ENCODE results near the gene SHROOM3. TPM values are rescaled to one million over a fixed set of nuclear protein-coding genes. Genes with fewer than 3 reads are reported as not detected.

SHROOM3 gene
- total RNA-seq, 1 experiment from 2014 or later = 27.6 TPM

DNA sequence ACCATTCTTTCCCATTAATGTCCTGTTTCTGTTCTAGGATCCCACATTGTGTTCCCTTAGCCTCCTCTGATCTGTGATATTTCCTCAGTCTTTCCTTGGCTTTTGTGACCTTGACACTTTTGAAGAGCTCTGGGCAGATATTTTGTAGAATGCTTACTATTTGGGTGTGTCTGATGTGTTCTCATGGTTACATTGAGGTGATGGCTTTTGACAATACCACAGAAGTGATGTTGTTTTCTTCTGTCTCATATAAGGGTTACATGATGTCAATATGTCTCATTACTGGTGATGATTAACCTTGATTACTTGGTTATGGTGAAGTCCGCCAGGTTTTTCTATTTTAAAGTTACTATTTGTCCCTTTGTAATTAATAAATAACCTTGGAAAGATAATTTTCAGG lies 279.2 kb downstream of the SHROOM3 start:
- peaks cover 29 to 34% of the 10 kb centered on the region in 2 experiments for H3K4me1 Mint-ChIP-seq
- H2BK12ac ChIP-seq (ENCODE audit: insufficient read length, low read depth, low read length) = no peak overlapping the region
- no peaks in the 10 kb centered on the region for H3K9me3 ChIP-seq (ENCODE audit: control insufficient read depth, low read depth, low read length)
- H3K18ac ChIP-seq (ENCODE audit: insufficient read length, low read depth, low read length) = no peak overlapping the region
- TF ChIP-seq, protein P1, sequence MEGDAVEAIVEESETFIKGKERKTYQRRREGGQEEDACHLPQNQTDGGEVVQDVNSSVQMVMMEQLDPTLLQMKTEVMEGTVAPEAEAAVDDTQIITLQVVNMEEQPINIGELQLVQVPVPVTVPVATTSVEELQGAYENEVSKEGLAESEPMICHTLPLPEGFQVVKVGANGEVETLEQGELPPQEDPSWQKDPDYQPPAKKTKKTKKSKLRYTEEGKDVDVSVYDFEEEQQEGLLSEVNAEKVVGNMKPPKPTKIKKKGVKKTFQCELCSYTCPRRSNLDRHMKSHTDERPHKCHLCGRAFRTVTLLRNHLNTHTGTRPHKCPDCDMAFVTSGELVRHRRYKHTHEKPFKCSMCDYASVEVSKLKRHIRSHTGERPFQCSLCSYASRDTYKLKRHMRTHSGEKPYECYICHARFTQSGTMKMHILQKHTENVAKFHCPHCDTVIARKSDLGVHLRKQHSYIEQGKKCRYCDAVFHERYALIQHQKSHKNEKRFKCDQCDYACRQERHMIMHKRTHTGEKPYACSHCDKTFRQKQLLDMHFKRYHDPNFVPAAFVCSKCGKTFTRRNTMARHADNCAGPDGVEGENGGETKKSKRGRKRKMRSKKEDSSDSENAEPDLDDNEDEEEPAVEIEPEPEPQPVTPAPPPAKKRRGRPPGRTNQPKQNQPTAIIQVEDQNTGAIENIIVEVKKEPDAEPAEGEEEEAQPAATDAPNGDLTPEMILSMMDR (conservative IDR thresholded peaks at IDR 0.05) = no peak
- peaks cover 13 to 31% (median 20%) of the 10 kb centered on the region in 3 experiments; a peak in 6 of 7 replicates for H3K36me3 Mint-ChIP-seq (ENCODE audit: insufficient read depth in 1 of 3, low read depth in 3 of 3)
- no peak overlapping the region for H3K4me3 Mint-ChIP-seq
- H4K20me1 ChIP-seq (ENCODE audit: control insufficient read depth, insufficient read depth, insufficient read length) = no peaks in the 10 kb centered on the region
- no peak overlapping the region for H2BK120ac ChIP-seq (ENCODE audit: low read depth, low read length, poor library complexity, severe bottlenecking)
- H2BK5ac ChIP-seq (ENCODE audit: insufficient read length, low read length) = no peak overlapping the region
- no peak overlapping the region for H2AFZ ChIP-seq (ENCODE audit: low read length)
- no peak overlapping the region for H3K23ac ChIP-seq (ENCODE audit: insufficient read length, low read depth, low read length)
- no CpG with 5 or more reads among the region's 1 CpG for WGBS (ENCODE audit: extremely low coverage, insufficient read length, low lambda C conversion rate)
- no peak overlapping the region for H2BK15ac ChIP-seq (ENCODE audit: low read depth, low read length)
- peaks cover 10% of the 10 kb centered on the region for H3K4me1 ChIP-seq (ENCODE audit: insufficient read depth, low read length)
- no peak overlapping the region for H4K5ac ChIP-seq (ENCODE audit: insufficient read length, low read depth, low read length)
- H2BK20ac ChIP-seq (ENCODE audit: low read depth, low read length, poor library complexity, severe bottlenecking) = no peak overlapping the region
- no peak overlapping the region for H3T11ph ChIP-seq (ENCODE audit: low read length)
- no peak overlapping the region for H3K27ac ChIP-seq (ENCODE audit: insufficient read length, low read depth, low read length)
- no peaks in the 10 kb centered on the region for H3K9me3 Mint-ChIP-seq
- H3K4ac ChIP-seq (ENCODE audit: low read depth, low read length) = no peak overlapping the region
- H4K91ac ChIP-seq (ENCODE audit: insufficient read length, low read depth, low read length) = no peak overlapping the region
- H3K27ac Mint-ChIP-seq = no peak overlapping the region
- H3K79me1 ChIP-seq (ENCODE audit: insufficient read depth, low read depth, low read length, poor library complexity, severe bottlenecking) = no peaks in the 10 kb centered on the region
- H3K4me2 ChIP-seq (ENCODE audit: insufficient read depth, insufficient read length, low read length) = no peak overlapping the region
- no peak overlapping the region for H3K56ac ChIP-seq (ENCODE audit: insufficient read length, low read depth, low read length)
- no peaks in the 10 kb centered on the region for H3K27me3 ChIP-seq (ENCODE audit: insufficient read depth, low read length)
- no peak overlapping the region for H3K14ac ChIP-seq (ENCODE audit: insufficient read depth, low read length)
- no peaks in the 10 kb centered on the region for H3K27me3 Mint-ChIP-seq (ENCODE audit: low read depth)
- no peak overlapping the region for H2AK5ac ChIP-seq (ENCODE audit: insufficient read length, low read length)
- H4K8ac ChIP-seq (replicated peaks; ENCODE audit: insufficient read length, low read depth, low read length) = no peak overlapping the region
- no peak for DNase-seq
- no peak overlapping the region for H3K9ac ChIP-seq (ENCODE audit: extremely low read depth, insufficient read length, low read length)
- H3K79me2 ChIP-seq (ENCODE audit: insufficient read depth, low read length) = peaks cover 4% of the 10 kb centered on the region; the same call in 1 of the 2 replicates
- no peaks in the 10 kb centered on the region for H3K23me2 ChIP-seq (ENCODE audit: insufficient read length, low read depth, low read length, poor library complexity, severe bottlenecking)
